ENCODE data around the gene KRTAP10-4.

GRCh38 chr21:44558695-44559094 lies 14.8 kb upstream of the KRTAP10-4 start, which contains the start of gene KRTAP10-3:
- TF ChIP-seq CTCF (IDR thresholded peaks at IDR 0.05; ENCODE audit: insufficient read depth, low read depth, low read length), result no peak
- no peak for TF ChIP-seq EZH2 (IDR thresholded peaks at IDR 0.05; ENCODE audit: insufficient read depth, low read length)

Data from astrocyte (in vitro differentiated cells and primary cell).